SK-N-MC (cell line): ENCODE results near the gene WASHC3.

Experiments used
- EZH2 ChIP-seq: fragments of 200-600 bp; sonication (generic); IDR thresholded peaks from one replicate; pipeline ENCODE4 v1.6.1; 2017; ENCODE audit warnings: antibody characterized with exemption
- POLR2AphosphoS5 ChIP-seq: IDR thresholded peaks from 2 replicates; pipeline ENCODE4 v1.6.1; 2012; ENCODE audit warnings: mild to moderate bottlenecking, low read depth, low read length, borderline replicate concordance

- TF ChIP-seq EZH2: no peak
- TF ChIP-seq POLR2AphosphoS5: no peak
Observed at GRCh38 chr12:102059343-102059742, 2.4 kb downstream of the WASHC3 start.
